HEK293 (cell line): ENCODE data around the gene BCL11A.

Experiments used
- ZBTB7A ChIP-seq: fragments of 450-650 bp; formaldehyde crosslinking; IDR thresholded peaks from 2 replicates; pipeline ENCODE4 v1.5.1; 2016; ENCODE audit warnings: low read depth, missing biosample characterization, missing genetic modification characterization
- TF ChIP-seq, protein P1 (sequence below): fragments of 450-650 bp; formaldehyde crosslinking; IDR thresholded peaks from 2 replicates; pipeline ENCODE4 v1.5.1; 2016; ENCODE audit warnings: missing biosample characterization, missing genetic modification characterization
- TF ChIP-seq, protein P2 (sequence below): fragments of 450-650 bp; formaldehyde crosslinking; IDR thresholded peaks from 2 replicates; pipeline ENCODE4 v1.5.1; 2016; ENCODE audit warnings: missing biosample characterization, missing genetic modification characterization

DNA sequence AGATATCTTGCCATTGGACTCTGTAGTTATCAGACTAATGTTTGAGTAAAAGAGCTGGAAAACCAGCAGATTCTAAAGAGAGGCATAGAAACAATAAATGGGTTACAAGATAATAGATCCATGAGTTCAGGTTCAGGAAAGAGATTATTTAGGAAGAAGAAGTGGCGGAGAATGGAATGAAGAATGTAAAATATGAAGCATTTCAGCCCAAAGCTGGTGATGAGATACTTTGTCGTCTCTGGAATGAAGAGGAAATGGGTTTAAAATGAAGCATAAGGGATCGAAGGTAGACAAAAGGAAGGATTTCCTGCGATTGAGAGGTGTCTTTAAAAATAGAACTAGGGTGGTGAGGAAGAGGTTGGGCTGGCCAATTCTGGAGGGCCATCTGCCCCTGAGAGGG lies 36.6 kb downstream of the BCL11A start:
- TF ChIP-seq, protein P1, sequence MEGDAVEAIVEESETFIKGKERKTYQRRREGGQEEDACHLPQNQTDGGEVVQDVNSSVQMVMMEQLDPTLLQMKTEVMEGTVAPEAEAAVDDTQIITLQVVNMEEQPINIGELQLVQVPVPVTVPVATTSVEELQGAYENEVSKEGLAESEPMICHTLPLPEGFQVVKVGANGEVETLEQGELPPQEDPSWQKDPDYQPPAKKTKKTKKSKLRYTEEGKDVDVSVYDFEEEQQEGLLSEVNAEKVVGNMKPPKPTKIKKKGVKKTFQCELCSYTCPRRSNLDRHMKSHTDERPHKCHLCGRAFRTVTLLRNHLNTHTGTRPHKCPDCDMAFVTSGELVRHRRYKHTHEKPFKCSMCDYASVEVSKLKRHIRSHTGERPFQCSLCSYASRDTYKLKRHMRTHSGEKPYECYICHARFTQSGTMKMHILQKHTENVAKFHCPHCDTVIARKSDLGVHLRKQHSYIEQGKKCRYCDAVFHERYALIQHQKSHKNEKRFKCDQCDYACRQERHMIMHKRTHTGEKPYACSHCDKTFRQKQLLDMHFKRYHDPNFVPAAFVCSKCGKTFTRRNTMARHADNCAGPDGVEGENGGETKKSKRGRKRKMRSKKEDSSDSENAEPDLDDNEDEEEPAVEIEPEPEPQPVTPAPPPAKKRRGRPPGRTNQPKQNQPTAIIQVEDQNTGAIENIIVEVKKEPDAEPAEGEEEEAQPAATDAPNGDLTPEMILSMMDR (tag by site-specific recombination) = no peak; the same call in 1 of the 2 replicates
- no peak for TF ChIP-seq ZBTB7A (tag by site-specific recombination)
- TF ChIP-seq, protein P2, sequence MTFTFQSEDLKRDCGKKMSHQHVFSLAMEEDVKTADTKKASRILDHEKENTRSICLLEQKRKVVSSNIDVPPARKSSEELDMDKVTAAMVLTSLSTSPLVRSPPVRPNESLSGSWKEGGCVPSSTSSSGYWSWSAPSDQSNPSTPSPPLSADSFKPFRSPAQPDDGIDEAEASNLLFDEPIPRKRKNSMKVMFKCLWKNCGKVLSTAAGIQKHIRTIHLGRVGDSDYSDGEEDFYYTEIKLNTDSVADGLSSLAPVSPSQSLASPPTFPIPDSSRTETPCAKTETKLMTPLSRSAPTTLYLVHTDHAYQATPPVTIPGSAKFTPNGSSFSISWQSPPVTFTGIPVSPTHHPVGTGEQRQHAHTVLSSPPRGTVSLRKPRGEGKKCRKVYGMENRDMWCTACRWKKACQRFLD (tag by site-specific recombination) = no peak
